Thoracic aorta (tissue), 2 donors: ENCODE measurements around the gene MNAT1. TPM values are rescaled to one million over a fixed set of nuclear protein-coding genes. Genes with fewer than 3 reads are reported as not detected.
A peak's percentile ranks its signal among the peaks of the same experiment; 100 is the strongest.
"Not testable (repeated sequence)": the region's sequence is repeated elsewhere in the genome, so short reads cannot be mapped to it uniquely, and the experiment has no call there.

Experiments
- ATAC-seq: fragments of 150-250 bp; one replicate; pipeline ENCODE4 v1.8.0; 2017; ENCODE audit warnings: low read depth; ENCODE audit not compliant: insufficient number of reproducible peaks, low FRiP score
- DNase-seq: peaks from one replicate; pipeline ENCODE4 v3.0.0-alpha.2; 2020; ENCODE audit warnings: low spot score
- H3K27ac ChIP-seq, 2 donors: fragments of 200-600 bp; sonication (generic); 1 replicate in 1 of 2; 2 replicates in 1 of 2; pipeline ENCODE4 v1.5.1; 2016; ENCODE audit warnings: mild to moderate bottlenecking in 2 of 2, moderate library complexity in 2 of 2
- H3K27me3 ChIP-seq: fragments of 200-600 bp; sonication (generic); replicated peaks from 2 replicates; pipeline ENCODE4 v1.6.0; 2016; ENCODE audit warnings: mild to moderate bottlenecking; ENCODE audit not compliant: insufficient read depth
- H3K36me3 ChIP-seq: fragments of 200-600 bp; sonication (generic); one replicate; pipeline ENCODE4 v1.5.1; 2016
- H3K4me1 ChIP-seq, 2 donors: fragments of 200-600 bp; sonication (generic); 1 replicate in 1 of 2; 2 replicates in 1 of 2; pipeline versions ENCODE4 v1.5.1 to v1.6.0; 2016; ENCODE audit warnings: low read depth in 2 of 2, mild to moderate bottlenecking in 1 of 2; ENCODE audit not compliant: control insufficient read depth in 1 of 2
- H3K4me3 ChIP-seq: fragments of 200-600 bp; sonication (generic); 2 replicates; pipeline ENCODE4 v1.5.1; 2016; ENCODE audit warnings: mild to moderate bottlenecking
- H3K9me3 ChIP-seq: fragments of 200-600 bp; sonication (generic); 2 replicates; pipeline ENCODE4 v1.5.1; 2016
- total RNA-seq, 2 donors: library from RNA; depleted of rRNA; stranded (reverse); fragments of >200 nt; gene quantifications; one replicate each; pipeline versions ENCODE4 v1.1.0 to v1.2.3, GENCODE V29; 2016
- TF ChIP-seq, protein P1 (sequence below): fragments of 200-600 bp; sonication (generic); IDR thresholded peaks from one replicate; pipeline ENCODE4 v1.5.1; 2019; ENCODE audit warnings: antibody characterized with exemption

Gene MNAT1
- total RNA-seq, 2 donors from 2014 or later = 32.4 to 52.3 TPM

DNA sequence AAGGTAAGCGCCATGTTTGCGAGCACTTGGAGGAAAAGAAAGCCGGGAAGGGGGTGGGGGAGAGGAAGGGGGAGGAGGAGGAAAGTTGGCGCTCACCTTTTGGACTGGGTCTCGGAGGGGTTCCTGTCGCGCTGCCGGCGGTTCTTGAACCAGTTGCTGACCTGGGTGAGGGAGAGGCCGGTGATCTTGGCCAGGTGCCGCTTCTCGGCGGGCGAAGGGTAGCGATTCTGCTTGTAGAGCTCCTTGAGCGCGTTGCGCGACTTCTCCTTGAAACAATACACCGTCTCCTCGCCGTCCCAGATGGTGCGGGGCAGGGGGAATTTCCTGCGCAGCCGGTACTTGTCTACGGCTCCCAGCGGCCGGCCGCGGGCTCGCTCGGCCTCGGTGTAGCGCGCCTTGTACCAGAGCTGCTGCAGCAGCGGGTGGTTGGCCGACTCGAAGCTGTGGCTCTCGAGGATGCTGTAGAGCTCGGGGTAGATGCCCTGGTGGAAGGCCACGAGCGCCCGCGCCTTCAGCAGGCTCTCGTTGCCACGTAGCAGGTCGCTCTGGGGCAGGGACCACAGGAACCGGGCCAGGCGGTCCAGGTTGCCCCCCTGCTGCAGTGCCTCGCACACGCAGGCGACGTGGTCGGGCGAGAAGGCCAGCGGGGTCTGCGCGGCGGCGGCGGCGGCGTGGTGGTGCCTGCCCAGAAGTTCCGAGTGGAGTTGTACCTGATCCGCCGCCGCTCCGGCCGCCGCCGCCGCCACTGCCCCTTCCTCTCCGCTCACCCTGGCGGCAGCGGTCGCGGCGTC lies 11.2 kb upstream of the MNAT1 start:
- peak overlapping the region; percentile 67 to 74 for H3K27ac ChIP-seq
- no peak for ATAC-seq

DNA sequence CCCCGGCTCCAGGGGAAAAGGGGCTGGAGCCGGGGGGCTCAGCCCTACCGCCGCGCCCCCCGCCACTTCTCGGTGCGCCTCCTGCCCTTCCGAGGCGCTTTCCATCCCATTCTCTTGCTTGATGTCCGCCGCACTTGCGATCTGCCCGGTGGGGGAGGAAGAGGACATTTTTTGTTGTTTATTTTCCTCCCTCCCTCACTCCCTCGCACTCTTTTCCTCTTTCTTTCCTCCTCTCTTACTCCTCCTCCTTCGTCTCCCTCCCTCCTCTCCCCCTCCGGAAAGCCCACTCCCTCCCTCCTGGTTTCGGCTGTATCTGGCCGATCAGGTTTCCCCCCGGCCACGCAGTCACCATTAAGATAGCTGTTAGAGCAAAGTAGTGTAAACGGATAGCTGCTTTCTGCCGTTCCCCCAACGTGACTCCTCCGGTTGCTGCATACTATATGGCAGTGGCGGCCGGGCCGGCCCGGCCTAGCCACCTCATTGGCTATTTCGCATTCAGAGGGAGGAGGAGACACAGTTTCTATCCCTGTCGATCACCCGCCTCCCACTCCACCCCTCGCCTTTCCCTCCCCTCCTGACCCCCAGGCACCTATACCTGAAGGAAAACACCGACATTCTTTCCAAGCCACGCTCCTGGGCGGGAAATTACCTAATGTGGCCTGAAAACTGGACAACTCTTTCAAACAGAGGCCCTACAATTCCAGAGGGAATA lies 10.5 kb upstream of the MNAT1 start, which contains the start of gene SIX4:
SIX4 (minus strand) TSS at position 445 of the 712 bp plus-strand sequence; CDS start at position 168, 277 bp downstream.
- Histone ChIP-seq H3K27ac (peak within 1 kb of the TSS; percentile 67 to 74), H3K27me3 (no peaks in the 10 kb centered on the region)
- DNase-seq = peak; percentile 24

More for the DNA sequence above, 11.2 kb upstream of the MNAT1 start:
- H3K27me3 ChIP-seq = no peaks in the 10 kb centered on the region
- H3K36me3 ChIP-seq = no peaks in the 10 kb centered on the region
- no peaks in the 10 kb centered on the region for H3K9me3 ChIP-seq
- TF ChIP-seq, protein P1, sequence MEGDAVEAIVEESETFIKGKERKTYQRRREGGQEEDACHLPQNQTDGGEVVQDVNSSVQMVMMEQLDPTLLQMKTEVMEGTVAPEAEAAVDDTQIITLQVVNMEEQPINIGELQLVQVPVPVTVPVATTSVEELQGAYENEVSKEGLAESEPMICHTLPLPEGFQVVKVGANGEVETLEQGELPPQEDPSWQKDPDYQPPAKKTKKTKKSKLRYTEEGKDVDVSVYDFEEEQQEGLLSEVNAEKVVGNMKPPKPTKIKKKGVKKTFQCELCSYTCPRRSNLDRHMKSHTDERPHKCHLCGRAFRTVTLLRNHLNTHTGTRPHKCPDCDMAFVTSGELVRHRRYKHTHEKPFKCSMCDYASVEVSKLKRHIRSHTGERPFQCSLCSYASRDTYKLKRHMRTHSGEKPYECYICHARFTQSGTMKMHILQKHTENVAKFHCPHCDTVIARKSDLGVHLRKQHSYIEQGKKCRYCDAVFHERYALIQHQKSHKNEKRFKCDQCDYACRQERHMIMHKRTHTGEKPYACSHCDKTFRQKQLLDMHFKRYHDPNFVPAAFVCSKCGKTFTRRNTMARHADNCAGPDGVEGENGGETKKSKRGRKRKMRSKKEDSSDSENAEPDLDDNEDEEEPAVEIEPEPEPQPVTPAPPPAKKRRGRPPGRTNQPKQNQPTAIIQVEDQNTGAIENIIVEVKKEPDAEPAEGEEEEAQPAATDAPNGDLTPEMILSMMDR = no peak
- peaks cover 0 to 20% of the 10 kb centered on the region in 2 donors for H3K4me1 ChIP-seq
- H3K4me3 ChIP-seq = peak overlapping the region; percentile 92
- no peak for DNase-seq

DNA sequence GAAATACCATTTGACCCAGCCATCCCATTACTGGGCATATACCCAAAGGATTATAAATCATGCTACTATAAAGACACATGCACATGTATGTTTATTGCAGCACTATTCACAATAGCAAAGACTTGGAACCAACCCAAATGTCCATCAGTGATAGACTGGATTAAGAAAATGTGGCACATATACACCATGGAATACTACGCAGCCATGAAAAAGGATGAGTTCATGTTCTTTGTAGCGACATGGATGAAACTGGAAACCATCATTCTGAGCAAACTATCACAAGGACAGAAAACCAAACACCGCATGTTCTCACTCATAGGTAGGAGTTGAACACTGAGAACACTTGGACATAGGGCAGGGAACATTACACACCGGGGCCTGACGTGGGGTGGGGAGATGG lies 3.3 kb upstream of the MNAT1 start:
- not testable (repeated sequence) for H3K9me3 ChIP-seq, DNase-seq, H3K4me3 ChIP-seq, H3K36me3 ChIP-seq, H3K27ac ChIP-seq, ATAC-seq, H3K27me3 ChIP-seq
- H3K4me1 ChIP-seq = peaks cover 7 to 15% of the 10 kb centered on the region in 2 donors

More for the DNA sequence above, 10.5 kb upstream of the MNAT1 start, which contains the start of gene SIX4:
- TF ChIP-seq, protein P1 = no peak
- peaks cover 0 to 20% of the 10 kb centered on the region in 2 donors for H3K4me1 ChIP-seq
- H3K36me3 ChIP-seq = no peaks in the 10 kb centered on the region
- H3K9me3 ChIP-seq = no peaks in the 10 kb centered on the region
- peak; percentile 77 for ATAC-seq
- peak within 1 kb of the TSS; percentile 92 for H3K4me3 ChIP-seq

DNA sequence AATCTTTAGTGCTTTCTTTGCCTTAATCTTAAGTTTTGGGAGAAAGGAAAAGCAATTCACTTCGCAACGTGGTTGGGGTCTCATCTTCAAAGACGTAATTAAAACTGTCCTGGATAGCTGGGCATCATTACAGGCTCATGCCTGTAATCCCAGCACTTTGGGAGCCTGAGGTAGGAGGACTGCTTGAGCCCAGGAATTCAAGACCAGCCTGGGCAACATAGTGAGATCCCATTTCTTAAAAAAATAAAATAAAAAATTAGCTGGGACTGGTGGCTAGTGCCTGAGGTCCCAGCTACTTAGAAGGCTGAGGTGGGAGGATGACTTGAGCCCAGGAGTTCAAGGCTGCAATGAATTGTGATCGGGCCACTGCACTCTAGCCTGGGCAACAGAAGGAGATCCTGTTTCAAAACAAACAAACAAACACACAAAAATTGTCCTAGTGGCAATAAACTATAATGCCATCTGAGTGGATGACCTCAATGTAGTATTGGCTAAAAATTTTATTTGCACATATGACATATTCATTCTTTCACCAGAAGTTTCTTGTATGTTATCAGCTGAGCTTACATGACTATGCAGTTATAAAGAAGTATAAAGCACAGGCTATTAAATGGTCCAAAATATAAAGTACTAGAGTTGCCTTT lies 1.6 kb upstream of the MNAT1 start:
- DNase-seq (no peak), ATAC-seq (no peak)
- Histone ChIP-seq H3K27ac (no peak overlapping the region), H3K36me3 (no peaks in the 10 kb centered on the region), H3K9me3 (no peaks in the 10 kb centered on the region), H3K4me1 (peaks cover 10 to 16% of the 10 kb centered on the region in 2 donors), H3K4me3 (no peak overlapping the region), H3K27me3 (no peaks in the 10 kb centered on the region)
- TF ChIP-seq, protein P1 = no peak

DNA sequence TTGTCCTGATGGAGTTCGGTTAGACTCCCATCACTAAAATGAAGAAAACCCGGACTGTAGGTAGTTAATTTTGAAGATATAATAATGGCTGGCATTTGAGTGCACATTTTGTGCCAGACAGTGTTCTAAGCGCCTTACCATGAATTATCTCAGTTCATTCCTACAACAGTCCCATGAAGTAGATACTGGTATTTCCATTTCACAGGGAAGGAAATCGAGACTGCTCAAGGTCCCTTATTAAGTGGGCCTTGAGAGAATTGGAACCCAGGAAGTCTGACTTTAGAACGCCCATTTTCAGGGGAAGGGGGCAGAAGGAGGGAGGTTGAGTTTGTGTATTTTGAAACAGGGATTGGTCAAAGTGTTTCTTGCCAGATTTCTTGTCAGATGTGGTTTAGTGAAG lies 855 bp downstream of the MNAT1 start:
- no peak for ATAC-seq
- peak overlapping the region; percentile 89 for H3K4me3 ChIP-seq
- TF ChIP-seq, protein P1 = no peak
- no peaks in the 10 kb centered on the region for H3K36me3 ChIP-seq
- H3K9me3 ChIP-seq = no peaks in the 10 kb centered on the region
- H3K27ac ChIP-seq = peak overlapping the region; percentile 73 to 74
- H3K4me1 ChIP-seq = peaks cover 10 to 16% of the 10 kb centered on the region in 2 donors
- no peaks in the 10 kb centered on the region for H3K27me3 ChIP-seq
- DNase-seq = no peak
